Measurements from ENCODE around the gene CCDC78. TPM values are rescaled to one million over a fixed set of nuclear protein-coding genes. Genes with fewer than 3 reads are reported as not detected.

CCDC78 gene
- total and polyA plus RNA-seq, 2 experiments from 2014 or later: 10.5 to 12.6 TPM

DNA sequence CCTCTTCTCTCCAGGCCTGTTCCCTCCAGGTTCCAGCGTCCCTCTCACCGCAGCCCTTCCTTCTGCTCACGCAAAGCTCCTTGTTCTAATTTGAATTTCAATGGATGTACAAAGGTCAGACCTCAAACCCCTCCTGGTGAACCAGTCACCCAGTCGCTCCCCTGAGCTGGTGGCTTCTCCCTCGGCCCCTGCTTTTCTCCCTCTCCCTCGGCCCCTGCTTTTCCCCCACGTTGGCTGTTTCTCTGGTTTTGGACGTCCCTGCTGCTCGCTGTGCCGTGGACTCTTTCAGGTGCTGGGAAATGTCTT is 25.7 kb upstream of the CCDC78 start (continued):
- TF ChIP-seq ZNF462 (CRISPR knock-in tag; IDR thresholded peaks at IDR 0.05) (no peak), POLR2AphosphoS5 (IDR thresholded peaks at IDR 0.05; ENCODE audit: low read depth) (no peak), NANOG (IDR thresholded peaks at IDR 0.05; ENCODE audit: borderline replicate concordance) (no peak)

- H3K4me1 ChIP-seq (ENCODE audit: insufficient read depth): peaks cover 5% of the 10 kb centered on the region
- H3K4me3 Mint-ChIP-seq: no peak overlapping the region; the same call in 2 of the 3 replicates
- TF ChIP-seq ZNF114 (CRISPR knock-in tag; IDR thresholded peaks at IDR 0.05): no peak
- TF ChIP-seq NANOG (IDR thresholded peaks at IDR 0.05; ENCODE audit: borderline replicate concordance): no peak
- TF ChIP-seq CREB1 (CRISPR knock-in tag; IDR thresholded peaks at IDR 0.05; ENCODE audit: low read depth): no peak
- TF ChIP-seq ETS1 (IDR thresholded peaks at IDR 0.05): no peak
- no peak for TF ChIP-seq JUNB (IDR thresholded peaks at IDR 0.05; ENCODE audit: unreplicated experiment)
- TF ChIP-seq POLR2AphosphoS5 (IDR thresholded peaks at IDR 0.05; ENCODE audit: low read depth): no peak
- no peak for TF ChIP-seq CTCF (conservative IDR thresholded peaks at IDR 0.05; ENCODE audit: low read depth in 2 of 2)
- TF ChIP-seq, protein P1, sequence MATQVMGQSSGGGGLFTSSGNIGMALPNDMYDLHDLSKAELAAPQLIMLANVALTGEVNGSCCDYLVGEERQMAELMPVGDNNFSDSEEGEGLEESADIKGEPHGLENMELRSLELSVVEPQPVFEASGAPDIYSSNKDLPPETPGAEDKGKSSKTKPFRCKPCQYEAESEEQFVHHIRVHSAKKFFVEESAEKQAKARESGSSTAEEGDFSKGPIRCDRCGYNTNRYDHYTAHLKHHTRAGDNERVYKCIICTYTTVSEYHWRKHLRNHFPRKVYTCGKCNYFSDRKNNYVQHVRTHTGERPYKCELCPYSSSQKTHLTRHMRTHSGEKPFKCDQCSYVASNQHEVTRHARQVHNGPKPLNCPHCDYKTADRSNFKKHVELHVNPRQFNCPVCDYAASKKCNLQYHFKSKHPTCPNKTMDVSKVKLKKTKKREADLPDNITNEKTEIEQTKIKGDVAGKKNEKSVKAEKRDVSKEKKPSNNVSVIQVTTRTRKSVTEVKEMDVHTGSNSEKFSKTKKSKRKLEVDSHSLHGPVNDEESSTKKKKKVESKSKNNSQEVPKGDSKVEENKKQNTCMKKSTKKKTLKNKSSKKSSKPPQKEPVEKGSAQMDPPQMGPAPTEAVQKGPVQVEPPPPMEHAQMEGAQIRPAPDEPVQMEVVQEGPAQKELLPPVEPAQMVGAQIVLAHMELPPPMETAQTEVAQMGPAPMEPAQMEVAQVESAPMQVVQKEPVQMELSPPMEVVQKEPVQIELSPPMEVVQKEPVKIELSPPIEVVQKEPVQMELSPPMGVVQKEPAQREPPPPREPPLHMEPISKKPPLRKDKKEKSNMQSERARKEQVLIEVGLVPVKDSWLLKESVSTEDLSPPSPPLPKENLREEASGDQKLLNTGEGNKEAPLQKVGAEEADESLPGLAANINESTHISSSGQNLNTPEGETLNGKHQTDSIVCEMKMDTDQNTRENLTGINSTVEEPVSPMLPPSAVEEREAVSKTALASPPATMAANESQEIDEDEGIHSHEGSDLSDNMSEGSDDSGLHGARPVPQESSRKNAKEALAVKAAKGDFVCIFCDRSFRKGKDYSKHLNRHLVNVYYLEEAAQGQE (IDR thresholded peaks at IDR 0.05; ENCODE audit: unreplicated experiment): no peak
These were observed 25.1 kb upstream of the CCDC78 start for GRCh38 chr16:751152-752006.

More at GRCh38 chr16:751152-752006, 25.1 kb upstream of the CCDC78 start:
- Mint-ChIP-seq H3K9me3 (no peaks in the 10 kb centered on the region; the same call in 2 of the 3 replicates), H3K27ac (no peak overlapping the region), H3K27me3 (ENCODE audit: insufficient read depth, low read depth, poor library complexity) (peaks cover 19% of the 10 kb centered on the region), H3K4me1 (peaks cover 21% of the 10 kb centered on the region), H3K36me3 (ENCODE audit: low read depth) (no peaks in the 10 kb centered on the region)
- no peak overlapping the region for H3K4me2 ChIP-seq
- H4K20me1 ChIP-seq (replicated peaks; ENCODE audit: insufficient read depth): no peaks in the 10 kb centered on the region
- H3K27ac ChIP-seq (ENCODE audit: low read depth): no peak overlapping the region
- H3K9me2 ChIP-seq (ENCODE audit: insufficient read depth): no peaks in the 10 kb centered on the region
- no peaks in the 10 kb centered on the region for H3K27me3 ChIP-seq (ENCODE audit: insufficient read depth)
- no peaks in the 10 kb centered on the region for H3K79me2 ChIP-seq (replicated peaks; ENCODE audit: insufficient read depth)
- H3F3A ChIP-seq (replicated peaks; ENCODE audit: low read depth): 0 out of 2 replicates have a peak, but pooled peaks cover 5% of the 10 kb centered on the region
- DNase-seq (ENCODE audit: low spot score) (peak; percentile 43), ATAC-seq (peak; percentile 58)
- H3K4me3 ChIP-seq: no peak overlapping the region
- peak overlapping the region; percentile 89; the same call in 1 of the 2 replicates for H2AFZ ChIP-seq
- no peaks in the 10 kb centered on the region for H3K36me3 ChIP-seq (ENCODE audit: insufficient read depth)

Data from GM23338 (cell line).